K562 (cell line): Measurements from ENCODE around the gene DOCK4. TPM values are rescaled to one million over a fixed set of nuclear protein-coding genes. Genes with fewer than 3 reads are reported as not detected.

Experiments
- ATAC-seq: fragments of 200-7000 bp; cut with Tn5 transposase; 3 replicates; pipeline ENCODE4 v1.9.1; 2020; ENCODE audit warnings: moderate library complexity
- BruUV-seq: library from RNA; stranded (reverse); fragments of 400-500 nt; replicated peaks from 2 replicates; lab custom pipeline; 2021; lab: Mats Ljungman, UMichigan
- CTCF ChIA-PET: fragments of 300-600 bp; formaldehyde crosslinking; extraction: SDS; loops from one replicate; lab custom pipeline; 2021; ENCODE audit warnings: low intra/inter-chr PET ratio; lab: Yijun Ruan, JAX
- POLR2A ChIA-PET: fragments of 300-600, 350-650 bp; sonication (Branson Sonifier 250); formaldehyde crosslinking; extraction: SDS; loops from one replicate; lab custom pipeline; 2021; ENCODE audit warnings: antibody characterized with exemption, inconsistent platforms; lab: Yijun Ruan, JAX
- DNase-seq, 4 experiments: peaks; one replicate each; pipeline versions ENCODE4 v3.0.0 to v3.0.0-alpha.2; 2011 to 2018; ENCODE audit warnings: low spot score in 3 of 4, mixed read lengths in 3 of 4; ENCODE audit errors: extremely low read depth in 1 of 4
- FAIRE-seq: peaks from 2 replicates; lab custom pipeline; 2011; peaks lifted over from hg19 to GRCh38; lab: Jason Lieb, UNC
- H2AFZ ChIP-seq: 2 replicates; pipeline ENCODE4 v1.6.0; 2011; ENCODE audit warnings: low read depth, low read length, control low read depth, inconsistent platforms
- H3K27ac ChIP-seq: fragments of 200-600 bp; 3 replicates; pipeline ENCODE4 v1.8.0; 2011; ENCODE audit warnings: low read depth, mild to moderate bottlenecking, control low read depth, inconsistent platforms, low read length, moderate library complexity, mixed read lengths; ENCODE audit errors: extremely low read depth
- H3K27me3 ChIP-seq, 2 experiments: fragments of 300-600 bp in 1 of 2; 2 replicates in 1 of 2; 3 replicates in 1 of 2; pipeline versions ENCODE4 v1.6.0 to v1.8.0; 2011; ENCODE audit warnings: inconsistent platforms in 2 of 2, low read length in 2 of 2, mild to moderate bottlenecking in 1 of 2, mixed read lengths in 1 of 2, moderate library complexity in 1 of 2; ENCODE audit not compliant: control insufficient read depth in 2 of 2, insufficient read depth in 2 of 2
- H3K36me3 ChIP-seq: fragments of 300-600 bp; 3 replicates; pipeline ENCODE4 v1.8.0; 2011; ENCODE audit warnings: mild to moderate bottlenecking, low read length, inconsistent platforms; ENCODE audit not compliant: control insufficient read depth, insufficient read depth
- H3K4me1 ChIP-seq, 2 experiments: fragments of 200-600 bp in 1 of 2; replicated peaks in 1 of 2; 2 replicates in 1 of 2; 3 replicates in 1 of 2; pipeline versions ENCODE4 v1.5.1 to v1.8.0; 2011; ENCODE audit warnings: inconsistent platforms in 2 of 2, low read length in 2 of 2, mild to moderate bottlenecking in 1 of 2, mixed read lengths in 1 of 2, moderate library complexity in 1 of 2; ENCODE audit not compliant: control insufficient read depth in 2 of 2, insufficient read depth in 2 of 2
- H3K4me2 ChIP-seq: 2 replicates; pipeline ENCODE4 v1.6.1; 2011; ENCODE audit warnings: low read length, control low read depth, inconsistent platforms, mixed read lengths; ENCODE audit not compliant: insufficient read depth
- H3K4me3 ChIP-seq: fragments of 200-600 bp; sonication (generic), shearing (Covaris generic); 2 replicates; pipeline ENCODE4 v1.5.1; 2016; ENCODE audit warnings: control low read depth, inconsistent platforms
- H3K79me2 ChIP-seq: fragments of 200-600 bp; 3 replicates; pipeline ENCODE4 v1.8.0; 2011; ENCODE audit warnings: low read length, inconsistent platforms; ENCODE audit not compliant: control insufficient read depth, insufficient read depth
- H3K9ac ChIP-seq, 2 experiments: 2 replicates each; pipeline versions ENCODE4 v1.6.0 to v1.6.1; 2011; ENCODE audit warnings: low read depth in 2 of 2, low read length in 2 of 2, control low read depth in 1 of 2, inconsistent platforms in 1 of 2, mild to moderate bottlenecking in 1 of 2, mixed read lengths in 1 of 2; ENCODE audit not compliant: insufficient read depth in 1 of 2
- H3K9me1 ChIP-seq: one replicate; pipeline ENCODE4 v1.6.0; 2011; ENCODE audit warnings: inconsistent platforms, mild to moderate bottlenecking, low read length, moderate library complexity; ENCODE audit not compliant: control insufficient read depth, insufficient read depth
- H3K9me3 ChIP-seq: replicated peaks from 2 replicates; pipeline ENCODE4 v1.5.1; 2011; ENCODE audit warnings: low read depth, low read length, inconsistent platforms; ENCODE audit not compliant: control insufficient read depth, insufficient read depth
- H4K20me1 ChIP-seq: replicated peaks from 2 replicates; pipeline ENCODE4 v1.6.1; 2011; ENCODE audit warnings: low read length, inconsistent platforms, mixed read lengths; ENCODE audit not compliant: control insufficient read depth, insufficient read depth
- WGBS: fragments of 100-300 bp; shearing (Covaris generic); methylation state at CpG from one replicate; pipeline ENCODE4 v1.1.6; 2016; ENCODE audit warnings: low coverage, mixed read lengths; ENCODE audit not compliant: insufficient coverage; ENCODE audit errors: missing lambda C conversion rate; 5-methylcytosine and 5-hydroxymethylcytosine counted together
- in situ Hi-C: fragments of 300-500 bp; cut with MboI; formaldehyde crosslinking; loops from 4 replicates; pipeline ENCODE4 v1.15.0; 2018; ENCODE audit warnings: inconsistent platforms, mixed read lengths
- intact Hi-C: fragments of 100-400 bp; cut with micrococcal nuclease; formaldehyde crosslinking; loops from 2 replicates; pipeline ENCODE4 v1.14.2; 2022
- polyA plus RNA-seq, 8 experiments: library from polyadenylated mRNA; depleted of rRNA in 4 of 8; stranded (reverse) in 5 of 8; unstranded in 3 of 8; fragments of >200 nt; fragmentation: Nextera tagmentation in 2 of 8; fragmentation: Illumina TruSeq in 1 of 8; extraction: Ambion mirVana in 2 of 8; extraction: Trizol in 1 of 8; gene quantifications; 2 replicates each; pipeline versions ENCODE4 v1.2.1 to v1.2.3, GENCODE V29; 2011 to 2014; ENCODE audit warnings: inconsistent platforms in 1 of 8, missing spikeins in 1 of 8
- total RNA-seq, 7 experiments: library from RNA; depleted of rRNA in 6 of 7; stranded (reverse); fragments of >200 nt in 6 of 7; fragmentation: Illumina TruSeq in 2 of 7; extraction: Trizol in 2 of 7; gene quantifications; 2 replicates each; pipeline versions ENCODE4 v1.2.1 to v1.2.3, GENCODE V29; 2011 to 2021; ENCODE audit warnings: low replicate concordance in 1 of 7
- TF ChIP-seq, protein P1 (sequence below): fragments of 450-650 bp; IDR thresholded peaks from 2 replicates; pipeline ENCODE4 v1.6.1; 2016; ENCODE audit warnings: mild to moderate bottlenecking, moderate library complexity
- TF ChIP-seq, protein P2 (sequence below), 2 experiments: fragments of 450-650 bp; formaldehyde crosslinking in 1 of 2; IDR thresholded peaks; 2 replicates each; pipeline versions ENCODE4 v1.4.0 to v1.6.1; 2014 to 2020; ENCODE audit warnings: mild to moderate bottlenecking in 2 of 2, borderline replicate concordance in 1 of 2, low read depth in 1 of 2

DOCK4 gene
- total and polyA plus RNA-seq, 9 of the 15 experiments (the other 6 are each of a cell fraction or from before 2014, with no cell fraction given): 0.42 to 5.7 (median 2.3) TPM

DNA sequence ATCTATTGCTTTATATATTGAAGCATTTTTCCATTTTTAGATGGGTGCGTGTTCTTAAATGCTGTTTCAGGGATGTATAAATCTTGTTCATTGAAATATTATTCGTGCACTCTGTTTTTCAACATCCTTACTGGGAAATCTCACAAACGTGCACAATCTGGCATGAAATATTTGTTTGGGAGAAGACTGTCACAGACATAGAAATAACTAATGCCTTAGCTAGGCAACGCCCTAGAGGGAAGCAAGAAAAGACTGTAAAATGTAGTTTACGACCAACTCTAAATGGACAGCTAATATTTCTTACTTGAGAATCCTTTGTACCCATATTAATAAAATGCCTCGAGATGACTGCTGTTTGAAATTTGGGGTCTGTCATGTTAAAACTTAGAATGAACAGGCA, 8.9 kb downstream of the DOCK4 start:
- no peak overlapping the region for H3K4me2 ChIP-seq
- intact Hi-C loops (no loop called here), in situ Hi-C loops (no loop called here)
- DNase-seq: no peak
- H3K4me3 ChIP-seq: no peak overlapping the region
- ChIA-PET CTCF (no interaction called here), POLR2A (no interaction called here)
- 4% methylated on average over 6 of the region's 6 CpGs for WGBS
- H3K36me3 ChIP-seq: no peaks in the 10 kb centered on the region
- BruUV-seq: no TSS peak
- H3K9me1 ChIP-seq: no peaks in the 10 kb centered on the region
- H3K4me1 ChIP-seq: no peaks in the 10 kb centered on the region
- no peaks in the 10 kb centered on the region for H4K20me1 ChIP-seq
- no peaks in the 10 kb centered on the region for H3K79me2 ChIP-seq
- no peak for FAIRE-seq
- peaks cover 0 to 15% of the 10 kb centered on the region in 2 experiments; a peak in 4 of 5 replicates for H3K27me3 ChIP-seq
- H3K9ac ChIP-seq: no peak overlapping the region
- no peak for ATAC-seq
- H3K9me3 ChIP-seq: no peaks in the 10 kb centered on the region
- H2AFZ ChIP-seq: no peak overlapping the region
- H3K27ac ChIP-seq: no peak overlapping the region
- TF ChIP-seq, protein P1, sequence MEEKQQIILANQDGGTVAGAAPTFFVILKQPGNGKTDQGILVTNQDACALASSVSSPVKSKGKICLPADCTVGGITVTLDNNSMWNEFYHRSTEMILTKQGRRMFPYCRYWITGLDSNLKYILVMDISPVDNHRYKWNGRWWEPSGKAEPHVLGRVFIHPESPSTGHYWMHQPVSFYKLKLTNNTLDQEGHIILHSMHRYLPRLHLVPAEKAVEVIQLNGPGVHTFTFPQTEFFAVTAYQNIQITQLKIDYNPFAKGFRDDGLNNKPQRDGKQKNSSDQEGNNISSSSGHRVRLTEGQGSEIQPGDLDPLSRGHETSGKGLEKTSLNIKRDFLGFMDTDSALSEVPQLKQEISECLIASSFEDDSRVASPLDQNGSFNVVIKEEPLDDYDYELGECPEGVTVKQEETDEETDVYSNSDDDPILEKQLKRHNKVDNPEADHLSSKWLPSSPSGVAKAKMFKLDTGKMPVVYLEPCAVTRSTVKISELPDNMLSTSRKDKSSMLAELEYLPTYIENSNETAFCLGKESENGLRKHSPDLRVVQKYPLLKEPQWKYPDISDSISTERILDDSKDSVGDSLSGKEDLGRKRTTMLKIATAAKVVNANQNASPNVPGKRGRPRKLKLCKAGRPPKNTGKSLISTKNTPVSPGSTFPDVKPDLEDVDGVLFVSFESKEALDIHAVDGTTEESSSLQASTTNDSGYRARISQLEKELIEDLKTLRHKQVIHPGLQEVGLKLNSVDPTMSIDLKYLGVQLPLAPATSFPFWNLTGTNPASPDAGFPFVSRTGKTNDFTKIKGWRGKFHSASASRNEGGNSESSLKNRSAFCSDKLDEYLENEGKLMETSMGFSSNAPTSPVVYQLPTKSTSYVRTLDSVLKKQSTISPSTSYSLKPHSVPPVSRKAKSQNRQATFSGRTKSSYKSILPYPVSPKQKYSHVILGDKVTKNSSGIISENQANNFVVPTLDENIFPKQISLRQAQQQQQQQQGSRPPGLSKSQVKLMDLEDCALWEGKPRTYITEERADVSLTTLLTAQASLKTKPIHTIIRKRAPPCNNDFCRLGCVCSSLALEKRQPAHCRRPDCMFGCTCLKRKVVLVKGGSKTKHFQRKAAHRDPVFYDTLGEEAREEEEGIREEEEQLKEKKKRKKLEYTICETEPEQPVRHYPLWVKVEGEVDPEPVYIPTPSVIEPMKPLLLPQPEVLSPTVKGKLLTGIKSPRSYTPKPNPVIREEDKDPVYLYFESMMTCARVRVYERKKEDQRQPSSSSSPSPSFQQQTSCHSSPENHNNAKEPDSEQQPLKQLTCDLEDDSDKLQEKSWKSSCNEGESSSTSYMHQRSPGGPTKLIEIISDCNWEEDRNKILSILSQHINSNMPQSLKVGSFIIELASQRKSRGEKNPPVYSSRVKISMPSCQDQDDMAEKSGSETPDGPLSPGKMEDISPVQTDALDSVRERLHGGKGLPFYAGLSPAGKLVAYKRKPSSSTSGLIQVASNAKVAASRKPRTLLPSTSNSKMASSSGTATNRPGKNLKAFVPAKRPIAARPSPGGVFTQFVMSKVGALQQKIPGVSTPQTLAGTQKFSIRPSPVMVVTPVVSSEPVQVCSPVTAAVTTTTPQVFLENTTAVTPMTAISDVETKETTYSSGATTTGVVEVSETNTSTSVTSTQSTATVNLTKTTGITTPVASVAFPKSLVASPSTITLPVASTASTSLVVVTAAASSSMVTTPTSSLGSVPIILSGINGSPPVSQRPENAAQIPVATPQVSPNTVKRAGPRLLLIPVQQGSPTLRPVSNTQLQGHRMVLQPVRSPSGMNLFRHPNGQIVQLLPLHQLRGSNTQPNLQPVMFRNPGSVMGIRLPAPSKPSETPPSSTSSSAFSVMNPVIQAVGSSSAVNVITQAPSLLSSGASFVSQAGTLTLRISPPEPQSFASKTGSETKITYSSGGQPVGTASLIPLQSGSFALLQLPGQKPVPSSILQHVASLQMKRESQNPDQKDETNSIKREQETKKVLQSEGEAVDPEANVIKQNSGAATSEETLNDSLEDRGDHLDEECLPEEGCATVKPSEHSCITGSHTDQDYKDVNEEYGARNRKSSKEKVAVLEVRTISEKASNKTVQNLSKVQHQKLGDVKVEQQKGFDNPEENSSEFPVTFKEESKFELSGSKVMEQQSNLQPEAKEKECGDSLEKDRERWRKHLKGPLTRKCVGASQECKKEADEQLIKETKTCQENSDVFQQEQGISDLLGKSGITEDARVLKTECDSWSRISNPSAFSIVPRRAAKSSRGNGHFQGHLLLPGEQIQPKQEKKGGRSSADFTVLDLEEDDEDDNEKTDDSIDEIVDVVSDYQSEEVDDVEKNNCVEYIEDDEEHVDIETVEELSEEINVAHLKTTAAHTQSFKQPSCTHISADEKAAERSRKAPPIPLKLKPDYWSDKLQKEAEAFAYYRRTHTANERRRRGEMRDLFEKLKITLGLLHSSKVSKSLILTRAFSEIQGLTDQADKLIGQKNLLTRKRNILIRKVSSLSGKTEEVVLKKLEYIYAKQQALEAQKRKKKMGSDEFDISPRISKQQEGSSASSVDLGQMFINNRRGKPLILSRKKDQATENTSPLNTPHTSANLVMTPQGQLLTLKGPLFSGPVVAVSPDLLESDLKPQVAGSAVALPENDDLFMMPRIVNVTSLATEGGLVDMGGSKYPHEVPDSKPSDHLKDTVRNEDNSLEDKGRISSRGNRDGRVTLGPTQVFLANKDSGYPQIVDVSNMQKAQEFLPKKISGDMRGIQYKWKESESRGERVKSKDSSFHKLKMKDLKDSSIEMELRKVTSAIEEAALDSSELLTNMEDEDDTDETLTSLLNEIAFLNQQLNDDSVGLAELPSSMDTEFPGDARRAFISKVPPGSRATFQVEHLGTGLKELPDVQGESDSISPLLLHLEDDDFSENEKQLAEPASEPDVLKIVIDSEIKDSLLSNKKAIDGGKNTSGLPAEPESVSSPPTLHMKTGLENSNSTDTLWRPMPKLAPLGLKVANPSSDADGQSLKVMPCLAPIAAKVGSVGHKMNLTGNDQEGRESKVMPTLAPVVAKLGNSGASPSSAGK: no peak
- TF ChIP-seq, protein P2, sequence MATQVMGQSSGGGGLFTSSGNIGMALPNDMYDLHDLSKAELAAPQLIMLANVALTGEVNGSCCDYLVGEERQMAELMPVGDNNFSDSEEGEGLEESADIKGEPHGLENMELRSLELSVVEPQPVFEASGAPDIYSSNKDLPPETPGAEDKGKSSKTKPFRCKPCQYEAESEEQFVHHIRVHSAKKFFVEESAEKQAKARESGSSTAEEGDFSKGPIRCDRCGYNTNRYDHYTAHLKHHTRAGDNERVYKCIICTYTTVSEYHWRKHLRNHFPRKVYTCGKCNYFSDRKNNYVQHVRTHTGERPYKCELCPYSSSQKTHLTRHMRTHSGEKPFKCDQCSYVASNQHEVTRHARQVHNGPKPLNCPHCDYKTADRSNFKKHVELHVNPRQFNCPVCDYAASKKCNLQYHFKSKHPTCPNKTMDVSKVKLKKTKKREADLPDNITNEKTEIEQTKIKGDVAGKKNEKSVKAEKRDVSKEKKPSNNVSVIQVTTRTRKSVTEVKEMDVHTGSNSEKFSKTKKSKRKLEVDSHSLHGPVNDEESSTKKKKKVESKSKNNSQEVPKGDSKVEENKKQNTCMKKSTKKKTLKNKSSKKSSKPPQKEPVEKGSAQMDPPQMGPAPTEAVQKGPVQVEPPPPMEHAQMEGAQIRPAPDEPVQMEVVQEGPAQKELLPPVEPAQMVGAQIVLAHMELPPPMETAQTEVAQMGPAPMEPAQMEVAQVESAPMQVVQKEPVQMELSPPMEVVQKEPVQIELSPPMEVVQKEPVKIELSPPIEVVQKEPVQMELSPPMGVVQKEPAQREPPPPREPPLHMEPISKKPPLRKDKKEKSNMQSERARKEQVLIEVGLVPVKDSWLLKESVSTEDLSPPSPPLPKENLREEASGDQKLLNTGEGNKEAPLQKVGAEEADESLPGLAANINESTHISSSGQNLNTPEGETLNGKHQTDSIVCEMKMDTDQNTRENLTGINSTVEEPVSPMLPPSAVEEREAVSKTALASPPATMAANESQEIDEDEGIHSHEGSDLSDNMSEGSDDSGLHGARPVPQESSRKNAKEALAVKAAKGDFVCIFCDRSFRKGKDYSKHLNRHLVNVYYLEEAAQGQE (IDR thresholded peaks at IDR 0.05; ENCODE audit: borderline replicate concordance): no peak
- TF ChIP-seq, protein P2 (CRISPR knock-in tag; IDR thresholded peaks at IDR 0.05; ENCODE audit: low read depth): no peak
